Measurements from ENCODE around the gene DDAH2.
A peak's percentile ranks its signal among the peaks of the same experiment; 100 is the strongest.

The DDAH2 gene

GRCh38 chr6:31760790-31761189 lies 31.7 kb upstream of the DDAH2 start:
- DNase-seq = no peak

- DNase-seq = no peak
These were observed 29.2 kb upstream of the DDAH2 start for GRCh38 chr6:31758281-31758680.

- DNase-seq = peak in 1 of 2 experiments; percentile 21
These were observed 23.7 kb upstream of the DDAH2 start for GRCh38 chr6:31752739-31753319.

- no peak for DNase-seq
These were observed 21.4 kb upstream of the DDAH2 start for GRCh38 chr6:31750411-31751022.

- DNase-seq = no peak
These were observed 20.4 kb upstream of the DDAH2 start for GRCh38 chr6:31749301-31750036.

GRCh38 chr6:31744422-31744821 lies 15.3 kb upstream of the DDAH2 start:
- no peak for DNase-seq

- no peak for DNase-seq
These were observed 13.8 kb upstream of the DDAH2 start for GRCh38 chr6:31742894-31743293.

- no peak for DNase-seq
These were observed 12.7 kb upstream of the DDAH2 start for GRCh38 chr6:31741815-31742214.

GRCh38 chr6:31740397-31741223 lies 11.5 kb upstream of the DDAH2 start:
- peak in 1 of 2 experiments; percentile 15 for DNase-seq

- peak; percentile 95 to 100 for DNase-seq
These were observed 10.7 kb upstream of the DDAH2 start, which contains the start of gene MSH5 for GRCh38 chr6:31739639-31740396. MSH5 (plus strand) TSS chr6:31740005; CDS start chr6:31740467, 462 bp downstream.

- peak; percentile 65 to 87 for DNase-seq
These were observed 9.2 kb upstream of the DDAH2 start for GRCh38 chr6:31737991-31738979.

GRCh38 chr6:31737315-31737990 lies 8.4 kb upstream of the DDAH2 start:
- no peak for DNase-seq

GRCh38 chr6:31736768-31737314 lies 7.7 kb upstream of the DDAH2 start:
- no peak for DNase-seq

GRCh38 chr6:31736021-31736767 lies 7.1 kb upstream of the DDAH2 start, which contains the start of gene CLIC1:
CLIC1 (minus strand) TSS chr6:31736530; CDS start chr6:31736300, 230 bp downstream.
- DNase-seq = peak; percentile 80 to 91

- peak; percentile 73 to 89 for DNase-seq
These were observed 5.8 kb upstream of the DDAH2 start for GRCh38 chr6:31734821-31735406.

- DNase-seq = no peak
These were observed 5.2 kb upstream of the DDAH2 start for GRCh38 chr6:31734247-31734820.

GRCh38 chr6:31733734-31734133 lies 4.6 kb upstream of the DDAH2 start:
- DNase-seq = no peak

- DNase-seq = no peak
These were observed 2.9 kb upstream of the DDAH2 start for GRCh38 chr6:31732029-31732428.
